Measurements from ENCODE around the gene BATF3. TPM values are rescaled to one million over a fixed set of nuclear protein-coding genes. Genes with fewer than 3 reads are reported as not detected.
A peak's percentile ranks its signal among the peaks of the same experiment; 100 is the strongest.

The BATF3 gene
- total RNA-seq, 1 donor: 3.0 TPM

GRCh38 chr1:212703991-212704564 is 4.4 kb upstream of the BATF3 start:
- H3K4me3 ChIP-seq (ENCODE audit: low read depth, low read length): no peak overlapping the region
- TF ChIP-seq CTCF (IDR thresholded peaks at IDR 0.05; ENCODE audit: insufficient read depth, low read depth, low read length): no peak
- DNase-seq (ENCODE audit: low read depth): no peak

- no peak for TF ChIP-seq CTCF (IDR thresholded peaks at IDR 0.05; ENCODE audit: insufficient read depth, low read depth, low read length)
Observed at GRCh38 chr1:212702672-212703071, 3.0 kb upstream of the BATF3 start.

GRCh38 chr1:212701910-212702309 is 2.3 kb upstream of the BATF3 start:
- TF ChIP-seq CTCF (IDR thresholded peaks at IDR 0.05; ENCODE audit: insufficient read depth, low read depth, low read length): no peak
- H3K4me3 ChIP-seq (ENCODE audit: low read depth, low read length): no peak overlapping the region
- no peak for DNase-seq (ENCODE audit: low read depth)

More at GRCh38 chr1:212702672-212703071, 3.0 kb upstream of the BATF3 start:
- no peak for DNase-seq (ENCODE audit: low read depth)
- H3K4me3 ChIP-seq (ENCODE audit: low read depth, low read length): no peak overlapping the region

GRCh38 chr1:212700892-212701819 is 1.5 kb upstream of the BATF3 start:
- peak; percentile 64 for DNase-seq (ENCODE audit: low read depth)
- H3K4me3 ChIP-seq (ENCODE audit: low read depth, low read length): peak overlapping the region; percentile 67
- no peak for TF ChIP-seq CTCF (IDR thresholded peaks at IDR 0.05; ENCODE audit: insufficient read depth, low read depth, low read length)

GRCh38 chr1:212700223-212700891 is 717 bp upstream of the BATF3 start:
- DNase-seq (ENCODE audit: low read depth): peak; percentile 11
- no peak for TF ChIP-seq CTCF (IDR thresholded peaks at IDR 0.05; ENCODE audit: insufficient read depth, low read depth, low read length)
- peak overlapping the region; percentile 67 for H3K4me3 ChIP-seq (ENCODE audit: low read depth, low read length)

GRCh38 chr1:212699104-212699624 is 476 bp downstream of the BATF3 start:
- peak; percentile 26 for DNase-seq (ENCODE audit: low read depth)
- H3K4me3 ChIP-seq (ENCODE audit: low read depth, low read length): peak overlapping the region; percentile 67
- TF ChIP-seq CTCF (IDR thresholded peaks at IDR 0.05; ENCODE audit: insufficient read depth, low read depth, low read length): peak; percentile 52

Data from fibroblast of villous mesenchyme (primary cell).